Cerebellar nuclear complex (tissue), 1 donor: ENCODE measurements around the gene PTGDS.
"Not testable (repeated sequence)": the region's sequence is repeated elsewhere in the genome, so short reads cannot be mapped to it uniquely, and the experiment has no call there.

ENCODE experiments used
- DNase-seq, 2 experiments: peaks; one replicate each; lab custom pipeline; 2025; lab: John Stamatoyannopoulos, UW

The PTGDS gene

DNA sequence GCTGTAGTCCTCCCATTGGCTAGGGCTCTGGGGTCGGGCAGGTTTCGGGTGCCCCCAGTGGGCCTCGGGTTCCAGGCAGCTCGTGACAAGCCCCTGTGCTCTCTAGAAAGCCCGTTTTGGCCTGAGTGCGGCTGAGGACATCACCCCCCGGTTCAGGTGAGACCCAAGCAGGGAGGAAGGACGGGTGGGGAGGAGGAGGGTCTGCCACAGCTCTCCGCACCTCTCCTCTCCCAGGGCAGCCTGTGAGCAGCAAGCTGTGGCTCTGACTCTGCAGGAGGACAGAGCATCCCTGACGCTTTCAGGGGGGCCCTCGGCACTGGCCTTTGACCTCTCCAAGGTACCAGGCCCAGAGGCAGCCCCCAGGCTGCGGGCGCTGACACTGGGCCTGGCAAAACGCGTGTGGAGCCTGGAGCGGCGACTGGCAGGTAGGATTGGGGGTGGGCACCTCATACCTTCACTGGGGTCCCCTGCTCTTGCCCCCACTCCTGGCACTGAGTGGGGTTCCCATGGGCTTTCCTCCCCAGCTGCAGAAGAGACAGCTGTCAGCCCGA lies 15.6 kb downstream of the PTGDS start:
- no peak for DNase-seq

DNA sequence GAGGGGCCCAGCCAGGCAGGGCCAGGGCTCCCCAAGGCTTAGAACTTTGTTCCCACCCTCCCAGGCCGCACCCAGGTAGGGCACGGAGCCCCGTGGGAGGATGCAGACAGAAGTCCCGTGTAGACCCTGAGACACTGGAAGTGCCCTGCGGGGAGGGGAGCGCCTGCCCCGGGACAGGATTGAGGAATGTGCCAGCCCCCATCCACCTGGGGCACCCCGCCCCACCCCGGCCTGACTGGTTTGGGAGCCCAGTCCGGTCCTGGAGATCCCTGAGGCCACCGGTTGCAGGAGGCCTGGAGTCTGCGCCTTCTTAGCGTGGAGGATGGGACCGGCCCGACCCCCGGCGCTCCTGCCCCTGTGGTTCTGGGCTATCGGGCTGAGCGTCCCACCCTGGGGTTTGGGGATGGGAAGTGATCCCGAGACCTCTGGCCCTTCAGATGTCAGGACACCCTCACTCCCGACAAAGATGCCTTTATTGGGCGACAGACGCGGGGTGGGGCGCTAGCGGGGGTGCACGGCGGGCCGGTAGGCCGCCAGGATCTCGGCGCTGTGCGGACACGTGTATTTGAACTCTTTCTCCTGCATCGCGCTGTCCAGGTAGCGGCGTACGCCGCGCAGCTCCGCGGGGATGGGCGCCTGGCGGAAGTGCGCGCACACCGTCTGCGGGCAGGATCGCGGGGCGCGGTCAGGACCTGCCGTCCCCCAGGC lies 17.0 kb downstream of the PTGDS start:
- DNase-seq, result no peak

DNA sequence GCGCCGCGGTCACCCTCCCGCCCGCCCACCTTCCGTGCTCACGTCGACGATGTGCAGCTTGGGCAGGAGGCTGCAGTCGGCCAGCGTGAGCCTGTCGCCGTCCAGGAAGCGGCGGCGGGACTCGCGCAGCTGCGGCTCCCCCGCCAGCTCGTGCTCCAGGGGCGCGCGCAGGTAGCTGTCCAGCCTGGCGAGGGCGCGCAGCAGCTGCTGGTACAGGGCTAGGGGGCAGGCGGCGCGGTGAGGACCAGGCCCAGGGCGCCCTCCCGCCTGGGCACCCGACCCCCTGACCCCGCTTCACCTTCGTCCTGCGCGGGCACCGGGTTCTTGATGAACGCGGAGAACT lies 17.6 kb downstream of the PTGDS start:
- no peak for DNase-seq

DNA sequence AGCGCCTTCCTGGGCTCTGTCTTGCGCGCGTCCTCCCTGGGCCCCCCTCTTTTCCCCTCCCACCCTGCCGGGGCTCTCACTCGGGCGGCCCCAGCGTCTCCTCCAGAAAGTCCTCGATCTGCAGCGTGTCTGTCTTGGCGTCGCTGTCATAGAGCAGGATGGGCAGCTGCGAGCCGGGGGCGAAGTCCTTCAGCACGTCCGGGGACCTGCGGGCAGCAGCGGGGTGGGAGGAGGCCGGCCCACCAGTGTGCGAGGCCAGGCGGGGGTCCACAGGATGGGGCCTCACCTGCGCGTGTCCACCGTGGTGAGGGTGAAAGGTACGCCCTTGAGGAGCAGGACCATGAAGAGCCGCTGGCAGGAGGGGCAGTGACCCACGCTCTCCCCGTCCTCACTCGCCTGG lies 18.1 kb downstream of the PTGDS start:
- no peak for DNase-seq

DNA sequence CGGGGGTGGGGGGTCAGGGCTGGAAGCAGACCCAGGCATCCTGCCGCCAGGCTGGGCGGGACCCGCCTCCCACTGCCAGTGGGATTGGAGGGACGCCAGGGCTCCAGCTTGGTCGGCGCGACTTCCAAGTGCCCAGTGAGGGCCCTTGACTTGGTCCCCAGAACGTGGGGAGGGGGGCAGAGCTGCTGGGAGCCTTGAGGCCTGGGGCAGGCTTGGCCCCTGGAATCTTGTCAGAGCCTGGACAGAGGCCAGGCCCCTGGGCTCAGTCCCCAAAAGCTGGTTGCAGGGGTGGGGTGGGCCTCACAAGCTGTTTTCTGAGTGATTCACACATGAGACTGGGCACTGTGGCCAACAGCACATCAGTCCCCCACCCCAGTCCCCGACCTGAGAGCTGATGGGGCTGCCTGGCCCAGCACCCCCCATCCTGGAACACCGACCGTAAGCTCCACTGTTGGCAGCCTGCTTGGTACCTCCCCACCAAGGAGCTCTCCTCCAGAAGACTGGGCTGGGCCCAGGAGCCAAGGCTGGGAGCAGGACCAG lies 18.5 kb downstream of the PTGDS start:
- DNase-seq, result no peak

DNA sequence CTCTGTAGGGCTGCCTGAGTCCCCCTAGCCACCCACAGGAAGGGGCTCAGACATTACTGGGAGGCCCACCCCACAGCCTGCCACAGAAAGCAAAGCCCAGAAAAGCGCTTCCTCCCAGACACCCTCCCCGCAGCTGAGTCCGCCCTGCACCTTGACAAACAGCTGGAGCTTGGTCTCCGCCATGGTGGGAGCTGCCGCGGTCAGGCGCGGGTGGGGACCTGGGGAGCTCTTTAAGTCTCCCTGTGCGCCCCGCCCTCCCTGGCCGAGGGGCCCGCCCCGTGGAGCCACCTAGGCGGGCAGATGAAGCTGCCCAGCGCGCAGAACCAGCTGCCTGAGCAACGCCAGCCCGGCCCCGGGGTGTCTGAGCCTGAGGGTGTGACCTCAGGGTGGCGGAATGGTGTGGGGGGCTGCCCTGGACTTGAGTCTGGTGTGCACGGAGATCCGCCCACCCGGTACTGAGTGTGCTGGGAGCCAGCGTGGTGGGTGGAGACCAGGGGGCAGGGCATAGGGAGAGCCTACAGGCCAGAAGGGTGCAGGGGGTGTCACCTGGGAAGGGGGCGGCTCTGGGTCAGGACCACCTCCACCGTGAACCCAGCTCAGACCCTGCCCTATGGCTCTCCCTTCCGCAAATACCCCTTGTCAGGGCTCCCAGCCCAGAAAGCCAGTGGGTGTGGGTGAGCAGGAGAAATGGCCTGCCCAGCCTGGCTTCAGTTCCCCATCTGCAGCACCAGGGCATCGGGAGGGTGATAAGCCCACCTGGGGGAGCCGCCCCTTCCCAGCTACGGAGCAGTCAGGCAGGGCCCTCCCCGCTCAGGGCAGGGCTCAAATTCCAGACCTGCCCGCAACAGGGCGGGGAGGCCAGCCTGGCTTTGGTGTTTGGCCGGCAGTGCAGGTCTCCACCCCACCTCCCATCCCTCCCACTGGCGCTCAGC lies 19.3 kb downstream of the PTGDS start, which contains the start of gene CLIC3:
Gene CLIC3 (minus strand): TSS at position 208 of the 932 bp plus-strand sequence. CDS start 25 bp downstream, at position 183.
- DNase-seq, result no peak

DNA sequence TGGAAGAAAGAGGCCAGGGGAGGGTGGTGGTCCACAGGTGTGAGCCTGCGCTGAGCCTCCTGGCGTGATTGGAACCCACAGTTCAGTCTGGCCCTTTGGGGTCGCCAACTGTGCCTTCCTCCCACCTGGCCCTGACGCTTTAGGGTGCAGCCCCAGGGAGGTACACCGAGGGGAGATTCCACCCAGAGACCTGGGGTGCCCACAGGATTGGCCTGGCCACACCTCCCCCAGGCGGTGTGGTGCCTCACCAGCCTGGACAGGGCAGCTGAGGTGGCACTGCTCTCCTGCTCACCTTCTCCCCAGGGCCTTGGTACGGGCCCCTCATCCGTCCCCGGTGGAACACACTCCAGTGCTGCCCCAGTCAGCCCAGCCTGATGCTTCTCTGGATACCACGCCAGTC lies 20.1 kb downstream of the PTGDS start:
- no peak for DNase-seq

GRCh38 chr9:136997830-136998234 lies 20.5 kb downstream of the PTGDS start:
- no peak for DNase-seq

DNA sequence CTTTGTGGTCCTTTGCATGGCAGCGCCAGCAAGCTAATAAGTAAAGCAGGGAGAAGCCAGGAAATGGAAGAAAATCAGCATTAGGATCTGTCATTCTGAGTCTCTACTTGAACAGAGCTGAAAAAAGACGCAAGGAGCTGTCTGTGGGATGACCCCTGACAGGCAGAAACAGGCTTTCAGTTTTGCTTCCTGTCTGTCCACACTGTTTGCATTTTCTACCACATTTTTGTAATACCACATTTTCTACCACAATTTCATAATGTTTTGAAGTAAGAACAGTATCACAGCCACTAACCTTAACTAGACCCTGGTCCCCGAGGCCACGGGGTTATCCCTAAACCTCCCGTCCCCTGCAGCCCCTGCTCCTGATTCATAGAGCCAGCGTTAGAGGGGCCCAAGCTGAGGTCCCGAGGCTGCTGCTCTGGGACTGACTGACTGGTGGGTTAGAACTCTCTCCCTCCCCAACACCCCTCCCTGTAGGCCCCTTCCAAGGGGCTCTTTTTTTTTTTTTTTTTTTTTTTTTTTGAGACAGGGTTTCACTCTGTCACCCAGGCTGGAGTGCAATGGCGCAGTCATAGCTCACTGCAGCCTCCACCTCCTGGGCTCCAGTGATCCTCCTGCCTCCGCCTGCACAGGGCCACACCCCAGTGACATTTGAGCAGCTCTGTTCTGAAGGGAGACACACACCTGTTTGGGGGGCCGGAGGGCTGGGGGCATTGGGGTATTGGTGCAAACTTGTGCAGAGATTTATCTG lies 23.1 kb downstream of the PTGDS start:
- no peak for DNase-seq

DNA sequence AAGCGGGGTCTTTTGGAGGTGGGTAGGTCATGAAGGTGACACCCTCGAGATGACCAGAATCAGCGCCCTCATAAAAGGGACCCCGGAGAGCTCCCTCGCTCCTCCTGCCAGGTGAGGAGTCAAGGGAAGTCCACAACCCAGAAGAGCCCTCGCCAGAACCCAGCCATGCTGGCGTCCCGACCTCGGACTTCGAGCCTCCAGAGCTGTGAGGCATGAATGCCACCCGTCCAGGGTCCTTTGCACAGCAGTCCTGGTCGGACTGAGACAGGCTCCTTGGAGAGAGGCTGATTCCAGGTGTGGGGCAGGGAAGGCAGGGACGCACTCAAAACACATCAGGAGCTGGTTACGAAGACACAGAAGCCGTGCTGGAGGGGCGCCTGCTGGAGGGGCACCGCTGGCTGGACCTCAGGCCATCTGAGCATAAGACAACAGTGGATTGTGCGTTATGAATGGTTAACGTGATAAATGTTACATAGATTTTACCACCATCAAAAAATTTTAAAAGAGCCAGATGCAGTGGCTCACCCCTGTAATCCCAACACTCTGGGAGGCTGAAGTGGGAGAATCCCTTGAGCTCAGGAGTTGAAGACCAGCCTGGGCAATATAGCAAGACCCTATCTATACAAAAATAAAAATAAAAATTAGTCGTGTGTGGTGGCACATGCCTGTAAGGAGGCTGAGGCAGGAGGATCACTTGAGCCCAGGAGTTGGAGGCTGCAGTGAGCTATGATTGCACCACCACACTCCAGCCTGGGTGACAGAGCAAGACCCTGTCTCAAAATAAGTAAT lies 24.7 kb downstream of the PTGDS start:
- DNase-seq, result no peak

DNA sequence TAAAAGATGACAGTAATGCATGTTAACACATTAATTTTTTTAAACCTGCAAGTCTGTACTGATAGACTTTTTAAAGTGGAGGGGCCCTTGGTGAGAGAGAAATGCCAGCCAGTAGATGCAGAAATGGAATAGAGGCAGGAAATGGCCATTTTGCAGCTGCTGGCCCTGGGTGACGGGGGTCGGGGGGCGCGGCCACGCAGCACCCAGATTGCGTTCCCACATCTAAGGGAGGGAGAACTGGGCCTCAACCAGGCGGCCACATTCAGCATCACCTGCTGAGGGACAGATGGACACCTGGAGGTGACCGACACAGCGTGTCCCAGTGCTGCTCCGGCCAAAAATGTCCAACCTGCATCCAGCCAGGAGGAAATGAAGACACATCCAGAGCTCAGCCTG lies 25.3 kb downstream of the PTGDS start:
- no peak for DNase-seq

DNA sequence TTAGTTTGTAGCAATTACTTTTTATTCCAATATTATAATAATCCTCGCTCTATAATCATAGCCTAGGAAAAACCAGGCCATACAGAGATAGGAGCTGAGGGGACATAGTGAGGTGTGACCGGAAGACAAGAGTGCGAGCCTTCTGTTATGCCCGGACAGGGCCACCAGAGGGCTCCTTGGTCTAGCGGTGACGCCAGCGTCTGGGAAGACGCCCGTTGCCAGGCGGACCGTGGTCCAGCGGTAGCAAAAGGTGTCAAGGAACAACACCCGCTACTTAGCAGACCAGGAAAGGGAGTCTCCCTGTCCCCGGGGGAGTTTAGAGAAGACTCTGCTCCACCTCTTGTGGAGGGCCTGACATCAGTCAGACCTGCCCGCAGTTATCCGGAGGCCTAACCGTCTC lies 27.0 kb downstream of the PTGDS start:
- not testable (repeated sequence) for DNase-seq

- no peak for DNase-seq
These were observed 29.1 kb downstream of the PTGDS start for GRCh38 chr9:137006116-137007003.

GRCh38 chr9:137007108-137007815 lies 30.0 kb downstream of the PTGDS start:
- DNase-seq, result no peak

DNA sequence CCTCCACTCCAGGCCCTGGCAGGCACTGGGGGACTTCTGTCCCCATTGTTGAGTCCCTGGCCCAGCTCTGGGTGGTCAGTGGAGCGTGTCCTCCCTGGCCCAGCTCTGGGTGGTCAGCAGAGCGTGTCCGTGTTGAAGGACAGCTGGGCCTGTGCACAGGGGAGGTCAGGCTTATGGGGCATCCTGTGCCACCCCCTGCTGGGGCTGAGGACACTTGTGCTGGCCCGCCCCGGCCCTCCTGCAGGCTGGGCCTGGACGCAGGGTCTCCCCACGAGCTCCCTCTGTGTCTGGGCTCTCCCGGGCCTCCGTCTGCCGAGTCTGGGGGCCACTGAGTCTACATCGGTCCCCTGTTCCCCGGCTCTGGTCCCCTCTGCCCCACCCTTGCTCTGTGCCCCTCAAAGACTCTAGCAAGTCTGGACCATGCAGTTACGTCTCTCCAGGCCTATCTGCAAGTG lies 30.5 kb downstream of the PTGDS start:
- DNase-seq, result no peak

DNA sequence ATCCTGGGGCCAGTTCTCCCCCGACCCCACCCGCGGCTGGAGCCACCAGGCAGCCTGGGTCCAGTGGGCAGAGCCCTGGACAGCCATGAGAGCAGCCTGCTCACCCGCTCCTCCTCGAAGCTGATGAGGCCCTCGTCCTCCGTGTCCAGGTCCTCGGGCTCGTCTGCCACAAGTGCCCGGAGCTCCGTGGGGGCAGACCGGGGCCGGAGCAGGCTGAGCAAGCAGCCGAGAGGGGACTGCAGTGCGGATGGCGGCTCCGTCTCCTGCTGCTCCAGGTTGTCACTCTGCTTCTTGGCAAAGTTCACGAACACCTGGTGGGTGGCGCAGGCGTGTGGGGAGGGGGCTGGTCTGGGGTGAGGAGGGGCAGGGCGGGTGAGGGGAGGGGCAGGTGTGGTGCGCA lies 31.0 kb downstream of the PTGDS start:
- no peak for DNase-seq

DNA sequence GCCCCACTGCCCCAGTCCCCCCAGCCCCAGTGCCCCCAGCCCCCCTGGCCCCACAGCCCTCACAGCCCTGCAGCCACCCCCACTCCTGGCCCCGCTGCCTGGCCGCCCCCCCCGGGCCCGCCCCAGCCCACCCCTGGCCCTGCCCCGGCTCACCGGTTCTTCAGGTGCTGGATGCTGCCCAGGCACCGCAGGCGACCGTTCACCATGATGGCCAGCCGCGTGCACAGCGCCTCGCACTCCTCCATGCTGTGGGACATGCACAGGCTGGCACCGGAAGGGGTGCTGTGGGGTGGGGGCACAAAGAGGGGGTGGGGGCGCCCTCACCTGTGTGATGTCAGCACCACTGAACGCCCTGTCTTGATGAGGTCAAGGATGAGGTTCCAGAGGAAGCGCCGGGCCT lies 31.9 kb downstream of the PTGDS start:
- no peak for DNase-seq

GRCh38 chr9:137009938-137010732 lies 32.8 kb downstream of the PTGDS start:
- DNase-seq, result no peak

DNA sequence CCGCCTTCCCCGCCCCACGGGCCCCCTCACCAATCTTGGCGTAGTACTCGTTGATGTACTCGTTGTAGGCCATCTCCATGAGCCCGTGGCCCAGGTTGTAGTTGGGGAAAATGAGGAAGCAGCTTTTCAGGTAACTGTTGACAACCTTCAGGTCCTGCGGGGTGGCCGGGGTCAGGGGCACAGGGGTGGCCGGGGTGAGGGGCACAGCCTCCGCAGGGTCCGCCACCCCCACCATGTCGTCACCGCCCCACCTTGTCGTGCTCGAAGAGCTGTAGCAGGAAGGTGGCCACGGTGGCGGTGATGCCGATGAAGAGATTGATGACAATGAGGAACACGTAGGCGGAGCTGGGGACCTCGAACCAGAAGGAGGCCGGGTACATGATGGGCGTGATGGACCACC lies 33.9 kb downstream of the PTGDS start:
- no peak for DNase-seq
